IMR-90 (cell line): ENCODE results near the gene AAGAB. TPM values are rescaled to one million over a fixed set of nuclear protein-coding genes. Genes with fewer than 3 reads are reported as not detected.

ENCODE experiments used
- ATAC-seq: fragments of 200-7000 bp; cut with Tn5 transposase; 2 replicates; pipeline ENCODE4 v1.9.1; 2020; ENCODE audit warnings: low read depth, mild to moderate bottlenecking, moderate library complexity
- BruUV-seq: library from RNA; stranded (reverse); fragments of 400-500 nt; replicated peaks from 2 replicates; lab custom pipeline; 2021; lab: Mats Ljungman, UMichigan
- CTCF ChIA-PET: fragments of 300-600 bp; formaldehyde crosslinking; extraction: SDS; loops from one replicate; lab custom pipeline; 2021; ENCODE audit warnings: antibody characterized with exemption; lab: Yijun Ruan, JAX
- POLR2A ChIA-PET: fragments of 300-600 bp; sonication (Branson Sonifier 250); formaldehyde crosslinking; loops from one replicate; lab custom pipeline; 2022; ENCODE audit warnings: antibody characterized with exemption; ENCODE audit not compliant: unreplicated experiment; lab: Charles Lee
- DNase-seq: peaks from one replicate; pipeline ENCODE4 v3.0.0; 2013
- H2AFZ ChIP-seq: replicated peaks from 2 replicates; pipeline ENCODE3; 2013; ENCODE audit warnings: low read length, mild to moderate bottlenecking; ENCODE audit not compliant: poor library complexity
- H2AK5ac ChIP-seq: 2 replicates; pipeline ENCODE4 v1.6.1; 2013; ENCODE audit warnings: low read depth, low read length, inconsistent platforms
- H2AK9ac ChIP-seq: replicated peaks from 2 replicates; pipeline ENCODE3; 2013; ENCODE audit warnings: mild to moderate bottlenecking, low read depth, low read length, moderate library complexity; ENCODE audit not compliant: poor library complexity
- H2BK120ac ChIP-seq: 2 replicates; pipeline ENCODE4 v1.6.1; 2013; ENCODE audit warnings: low read depth, low read length, inconsistent platforms
- H2BK15ac ChIP-seq: 3 replicates; pipeline ENCODE4 v1.6.1; 2013; ENCODE audit warnings: low read depth, low read length, inconsistent platforms
- H2BK20ac ChIP-seq: 2 replicates; pipeline ENCODE4 v1.6.1; 2013; ENCODE audit warnings: low read depth, mild to moderate bottlenecking, inconsistent platforms, low read length, moderate library complexity
- H2BK5ac ChIP-seq: 2 replicates; pipeline ENCODE4 v1.6.1; 2013; ENCODE audit warnings: mild to moderate bottlenecking, low read depth, low read length, inconsistent platforms; ENCODE audit not compliant: poor library complexity, severe bottlenecking
- H3K14ac ChIP-seq: replicated peaks from 2 replicates; pipeline ENCODE4 v1.6.1; 2013; ENCODE audit warnings: low read depth, low read length, inconsistent platforms
- H3K18ac ChIP-seq: 2 replicates; pipeline ENCODE4 v1.6.1; 2013; ENCODE audit warnings: low read depth, low read length, control low read depth
- H3K23ac ChIP-seq: 2 replicates; pipeline ENCODE4 v1.6.1; 2013; ENCODE audit warnings: low read depth, low read length, inconsistent platforms
- H3K27ac ChIP-seq: 2 replicates; pipeline ENCODE4 v1.5.1; 2013; ENCODE audit warnings: mild to moderate bottlenecking, control low read depth, low read length; ENCODE audit not compliant: insufficient read depth
- H3K27me3 ChIP-seq: 2 replicates; pipeline ENCODE4 v1.6.1; 2013; ENCODE audit warnings: low read length; ENCODE audit not compliant: control insufficient read depth, insufficient read depth
- H3K36me3 ChIP-seq: 2 replicates; pipeline ENCODE4 v1.6.1; 2013; ENCODE audit warnings: low read length, mixed read lengths; ENCODE audit not compliant: control insufficient read depth, insufficient read depth
- H3K4ac ChIP-seq: 2 replicates; pipeline ENCODE4 v1.6.1; 2013; ENCODE audit warnings: low read depth, low read length, inconsistent platforms
- H3K4me1 ChIP-seq: 2 replicates; pipeline ENCODE4 v1.6.1; 2013; ENCODE audit warnings: low read length, mixed read lengths; ENCODE audit not compliant: control insufficient read depth, insufficient read depth
- H3K4me2 ChIP-seq: 2 replicates; pipeline ENCODE4 v1.6.1; 2013; ENCODE audit warnings: low read depth, mild to moderate bottlenecking, control low read depth, low read length, moderate library complexity
- H3K4me3 ChIP-seq: 2 replicates; pipeline ENCODE4 v1.5.1; 2013; ENCODE audit warnings: low read depth, mild to moderate bottlenecking, control low read depth, low read length, moderate library complexity; ENCODE audit not compliant: insufficient read depth
- H3K56ac ChIP-seq: 2 replicates; pipeline ENCODE4 v1.6.1; 2013; ENCODE audit warnings: low read length, inconsistent platforms; ENCODE audit not compliant: insufficient read depth; ENCODE audit errors: extremely low read depth
- H3K79me1 ChIP-seq, 2 experiments: 2 replicates each; pipeline ENCODE4 v1.6.1; 2013; ENCODE audit warnings: low read length in 2 of 2, inconsistent platforms in 1 of 2, low read depth in 1 of 2
- H3K9ac ChIP-seq: 2 replicates; pipeline ENCODE4 v1.6.1; 2013; ENCODE audit warnings: low read depth, low read length, control low read depth
- H3K9me1 ChIP-seq: 2 replicates; pipeline ENCODE4 v1.6.1; 2013; ENCODE audit warnings: low read length, inconsistent platforms; ENCODE audit not compliant: insufficient read depth
- H3K9me3 ChIP-seq: 2 replicates; pipeline ENCODE4 v1.6.1; 2013; ENCODE audit warnings: low read length; ENCODE audit not compliant: control insufficient read depth, insufficient read depth
- H4K20me1 ChIP-seq: 2 replicates; pipeline ENCODE4 v1.6.1; 2013; ENCODE audit warnings: low read length, inconsistent platforms; ENCODE audit not compliant: insufficient read depth
- H4K5ac ChIP-seq: 2 replicates; pipeline ENCODE4 v1.6.1; 2013; ENCODE audit warnings: mild to moderate bottlenecking, low read depth, low read length, control low read depth
- H4K8ac ChIP-seq, 2 experiments: 2 replicates each; pipeline ENCODE4 v1.6.1; 2013; ENCODE audit warnings: low read depth in 2 of 2, low read length in 2 of 2, control low read depth in 1 of 2, inconsistent platforms in 1 of 2
- H4K91ac ChIP-seq: 2 replicates; pipeline ENCODE4 v1.6.1; 2013; ENCODE audit warnings: low read depth, low read length, inconsistent platforms; ENCODE audit not compliant: insufficient read depth
- CEBPB ChIP-seq: IDR thresholded peaks from 2 replicates; pipeline ENCODE4 v1.6.1; 2012; ENCODE audit warnings: low read depth, low read length, improper control_type of control experiment
- MAZ ChIP-seq: IDR thresholded peaks from 2 replicates; pipeline ENCODE4 v1.6.1; 2012; ENCODE audit warnings: low read depth, mild to moderate bottlenecking, low read length, improper control_type of control experiment, moderate library complexity, borderline replicate concordance
- MXI1 ChIP-seq: IDR thresholded peaks from 2 replicates; pipeline ENCODE4 v1.6.1; 2012; ENCODE audit warnings: low read depth, mild to moderate bottlenecking, low read length, moderate library complexity, borderline replicate concordance
- WGBS, 2 experiments: methylation state at CpG; one replicate each; pipeline versions ENCODE4 v1.1.5 to v1.1.7; 2013; ENCODE audit warnings: missing lambda C conversion rate in 2 of 2; ENCODE audit not compliant: insufficient read length in 1 of 2; ENCODE audit errors: extremely low coverage in 2 of 2; 5-methylcytosine and 5-hydroxymethylcytosine counted together
- dilution Hi-C: fragments of 300-500 bp; cut with HindIII; formaldehyde crosslinking; loops from one replicate; pipeline ENCODE4 v1.14.3; 2018; ENCODE audit warnings: low sequenced_read_pairs; ENCODE audit not compliant: unreplicated experiment
- in situ Hi-C: fragments of 300-500 bp; cut with MboI; formaldehyde crosslinking; loops from 3 replicates; pipeline ENCODE4 v1.14.3; 2019; ENCODE audit warnings: low sequenced_read_pairs, inconsistent platforms, mixed read lengths
- intact Hi-C: fragments of 100-400 bp; cut with micrococcal nuclease; formaldehyde crosslinking; loops from 2 replicates; pipeline ENCODE4 v1.10.0; 2022
- polyA plus RNA-seq, 3 experiments: library from polyadenylated mRNA; depleted of rRNA; stranded (reverse); fragments of >200 nt; gene quantifications; 2 replicates each; pipeline ENCODE4 v1.2.3, GENCODE V29; 2012; ENCODE audit warnings: low replicate concordance in 1 of 3
- total RNA-seq: library from RNA; depleted of rRNA; stranded (reverse); fragments of >200 nt; gene quantifications from 2 replicates; pipeline ENCODE4 v1.2.3, GENCODE V29; 2012

The AAGAB gene
- total and polyA plus RNA-seq, 2 of the 4 experiments (the other 2 are of a cell fraction), result 26.1 to 69.7 TPM

- Histone ChIP-seq H3K27ac (no peak overlapping the region), H3K4me3 (no peak overlapping the region), H3K18ac (no peak overlapping the region), H2AK5ac (no peak overlapping the region), H2BK20ac (no peak overlapping the region), H3K4ac (no peak overlapping the region), H2BK5ac (no peak overlapping the region), H2BK15ac (no peak overlapping the region), H3K9me1 (no peaks in the 10 kb centered on the region), H3K56ac (no peak overlapping the region), H2AFZ (no peak overlapping the region), H2AK9ac (no peak overlapping the region), H3K4me2 (no peak overlapping the region), H2BK120ac (no peak overlapping the region), H3K9me3 (no peaks in the 10 kb centered on the region), H3K23ac (no peak overlapping the region), H4K5ac (no peak overlapping the region), H3K36me3 (no peaks in the 10 kb centered on the region), H3K14ac (no peak overlapping the region), H3K79me1 (no peaks in the 10 kb centered on the region; a peak in 1 of 4 replicates), H4K8ac (no peak overlapping the region), H3K27me3 (no peaks in the 10 kb centered on the region), H3K4me1 (no peaks in the 10 kb centered on the region), H3K9ac (no peak overlapping the region), H4K91ac (no peak overlapping the region), H4K20me1 (no peaks in the 10 kb centered on the region)
- peak; percentile 17; the same call in 1 of the 2 replicates for TF ChIP-seq CEBPB
- no peak for TF ChIP-seq MXI1
- TF ChIP-seq MAZ, result no peak
- intact Hi-C loops, result loop anchor here (5.0 to 10.0 kb wide), 2 partner anchors 233 to 534 kb away; partner anchors contain the start of gene SMAD3
- POLR2A ChIA-PET, result no interaction called here
- no peak for ATAC-seq
- CTCF ChIA-PET, result no interaction called here
- no peak for DNase-seq
- no CpG with 5 or more reads among the region's 2 CpGs for WGBS, 2 experiments
- in situ Hi-C loops, result loop anchor here (5.0 kb wide), 1 partner anchor 353 kb away; no protein-coding TSS in a partner anchor
- no TSS peak for BruUV-seq
- dilution Hi-C loops, result no loop called here
Observed at GRCh38 chr15:67300266-67301025, 46.0 kb upstream of the AAGAB start.
